ENCODE data around the gene BICDL1.
"Not testable (repeated sequence)": the region's sequence is repeated elsewhere in the genome, so short reads cannot be mapped to it uniquely, and the experiment has no call there.

Gene BICDL1

GRCh38 chr12:119964123-119964522, 24.9 kb upstream of the BICDL1 start:
- TF ChIP-seq CTCF (conservative IDR thresholded peaks at IDR 0.05; ENCODE audit: low read length) (no peak), EZH2phosphoT487 (IDR thresholded peaks at IDR 0.05; ENCODE audit: borderline replicate concordance) (no peak)
- Histone ChIP-seq H3K9me3 (ENCODE audit: insufficient read depth, low read depth, low read length) (no peaks in the 10 kb centered on the region), H3K9ac (ENCODE audit: low read depth, low read length, poor library complexity, severe bottlenecking) (no peak overlapping the region), H3K27me3 (ENCODE audit: insufficient read depth, low read length, poor library complexity, severe bottlenecking) (no peaks in the 10 kb centered on the region), H2AFZ (ENCODE audit: low read length) (no peak overlapping the region), H3K36me3 (ENCODE audit: insufficient read depth, low read length) (no peaks in the 10 kb centered on the region), H3K4me2 (ENCODE audit: low read depth, low read length, poor library complexity, severe bottlenecking) (no peak overlapping the region), H3F3A (ENCODE audit: low read depth) (no peaks in the 10 kb centered on the region), H3K9me2 (replicated peaks; ENCODE audit: low read depth, low read length) (no peaks in the 10 kb centered on the region), H4K20me1 (ENCODE audit: insufficient read depth, low read length, poor library complexity, severe bottlenecking) (no peaks in the 10 kb centered on the region), H3K79me2 (ENCODE audit: insufficient read depth, low read length) (no peaks in the 10 kb centered on the region), H3K4me1 (ENCODE audit: insufficient read depth, low read length, poor library complexity, severe bottlenecking) (no peaks in the 10 kb centered on the region), H3K4me3 (ENCODE audit: low read length, poor library complexity, severe bottlenecking) (no peak overlapping the region)

GRCh38 chr12:119964929-119965328, 24.1 kb upstream of the BICDL1 start:
- no peaks in the 10 kb centered on the region for H3K36me3 ChIP-seq (ENCODE audit: insufficient read depth, low read length)
- H3K4me1 ChIP-seq (ENCODE audit: insufficient read depth, low read length, poor library complexity, severe bottlenecking): no peaks in the 10 kb centered on the region
- H3K9me2 ChIP-seq (replicated peaks; ENCODE audit: low read depth, low read length): no peaks in the 10 kb centered on the region
- no peaks in the 10 kb centered on the region for H3F3A ChIP-seq (ENCODE audit: low read depth)
- no peaks in the 10 kb centered on the region for H3K27me3 ChIP-seq (ENCODE audit: insufficient read depth, low read length, poor library complexity, severe bottlenecking)
- no peak overlapping the region for H3K4me2 ChIP-seq (ENCODE audit: low read depth, low read length, poor library complexity, severe bottlenecking)
- no peak overlapping the region for H3K9ac ChIP-seq (ENCODE audit: low read depth, low read length, poor library complexity, severe bottlenecking)
- H3K79me2 ChIP-seq (ENCODE audit: insufficient read depth, low read length): no peaks in the 10 kb centered on the region
- no peak overlapping the region for H3K4me3 ChIP-seq (ENCODE audit: low read length, poor library complexity, severe bottlenecking)
- H4K20me1 ChIP-seq (ENCODE audit: insufficient read depth, low read length, poor library complexity, severe bottlenecking): no peaks in the 10 kb centered on the region
- H2AFZ ChIP-seq (ENCODE audit: low read length): no peak overlapping the region
- TF ChIP-seq CTCF (conservative IDR thresholded peaks at IDR 0.05; ENCODE audit: low read length) (no peak), EZH2phosphoT487 (IDR thresholded peaks at IDR 0.05; ENCODE audit: borderline replicate concordance) (no peak)
- H3K9me3 ChIP-seq (ENCODE audit: insufficient read depth, low read depth, low read length): no peaks in the 10 kb centered on the region

GRCh38 chr12:119980242-119980641, 8.8 kb upstream of the BICDL1 start:
- Histone ChIP-seq H3K4me2 (ENCODE audit: low read depth, low read length, poor library complexity, severe bottlenecking) (no peak overlapping the region), H3K4me3 (ENCODE audit: low read length, poor library complexity, severe bottlenecking) (no peak overlapping the region), H3K79me2 (ENCODE audit: insufficient read depth, low read length) (no peaks in the 10 kb centered on the region), H2AFZ (ENCODE audit: low read length) (no peak overlapping the region), H3K4me1 (ENCODE audit: insufficient read depth, low read length, poor library complexity, severe bottlenecking) (no peaks in the 10 kb centered on the region), H3K9ac (ENCODE audit: low read depth, low read length, poor library complexity, severe bottlenecking) (no peak overlapping the region), H4K20me1 (ENCODE audit: insufficient read depth, low read length, poor library complexity, severe bottlenecking) (no peaks in the 10 kb centered on the region), H3K27me3 (ENCODE audit: insufficient read depth, low read length, poor library complexity, severe bottlenecking) (no peaks in the 10 kb centered on the region), H3K36me3 (ENCODE audit: insufficient read depth, low read length) (no peaks in the 10 kb centered on the region), H3K9me3 (ENCODE audit: insufficient read depth, low read depth, low read length) (no peaks in the 10 kb centered on the region), H3K9me2 (replicated peaks; ENCODE audit: low read depth, low read length) (no peaks in the 10 kb centered on the region), H3F3A (ENCODE audit: low read depth) (no peaks in the 10 kb centered on the region)
- TF ChIP-seq CTCF (conservative IDR thresholded peaks at IDR 0.05; ENCODE audit: low read length) (no peak), EZH2phosphoT487 (IDR thresholded peaks at IDR 0.05; ENCODE audit: borderline replicate concordance) (no peak)

GRCh38 chr12:119980702-119981101, 8.3 kb upstream of the BICDL1 start:
- H3K9me3 ChIP-seq (ENCODE audit: insufficient read depth, low read depth, low read length); H3K9me2 ChIP-seq (replicated peaks; ENCODE audit: low read depth, low read length); H4K20me1 ChIP-seq (ENCODE audit: insufficient read depth, low read length, poor library complexity, severe bottlenecking); H3F3A ChIP-seq (ENCODE audit: low read depth); H3K4me2 ChIP-seq (ENCODE audit: low read depth, low read length, poor library complexity, severe bottlenecking); H3K79me2 ChIP-seq (ENCODE audit: insufficient read depth, low read length); H3K4me1 ChIP-seq (ENCODE audit: insufficient read depth, low read length, poor library complexity, severe bottlenecking); H3K9ac ChIP-seq (ENCODE audit: low read depth, low read length, poor library complexity, severe bottlenecking); H3K27me3 ChIP-seq (ENCODE audit: insufficient read depth, low read length, poor library complexity, severe bottlenecking); H3K4me3 ChIP-seq (ENCODE audit: low read length, poor library complexity, severe bottlenecking); H3K36me3 ChIP-seq (ENCODE audit: insufficient read depth, low read length); H2AFZ ChIP-seq (ENCODE audit: low read length): not testable (repeated sequence)
